Aorta (tissue), 5 donors: ENCODE results near the gene CD58. TPM values are rescaled to one million over a fixed set of nuclear protein-coding genes. Genes with fewer than 3 reads are reported as not detected.

Source experiments
- ATAC-seq: fragments of 200-7000 bp; cut with Tn5 transposase; one replicate; pipeline ENCODE4 v1.9.1; 2022; ENCODE audit warnings: moderate library complexity; ENCODE audit not compliant: low FRiP score
- DNase-seq, 2 donors: peaks; one replicate each; pipeline ENCODE4 v3.0.0-alpha.2; 2020
- H3K27ac ChIP-seq, 2 donors: one replicate each; pipeline ENCODE4 v1.5.1; 2013; ENCODE audit warnings: low read length in 2 of 2, mild to moderate bottlenecking in 2 of 2, moderate library complexity in 2 of 2, control low read depth in 1 of 2, inconsistent platforms in 1 of 2, low read depth in 1 of 2
- H3K27me3 ChIP-seq, 2 donors: one replicate each; pipeline ENCODE4 v1.6.1; 2013; ENCODE audit warnings: control low read depth in 1 of 2, low read length in 1 of 2, mild to moderate bottlenecking in 1 of 2, moderate library complexity in 1 of 2; ENCODE audit not compliant: insufficient read depth in 2 of 2, control insufficient read depth in 1 of 2
- H3K36me3 ChIP-seq, 2 donors: one replicate each; pipeline ENCODE4 v1.6.1; 2013; ENCODE audit warnings: control low read depth in 1 of 2, low read length in 1 of 2, mild to moderate bottlenecking in 1 of 2; ENCODE audit not compliant: insufficient read depth in 2 of 2, control insufficient read depth in 1 of 2
- H3K4me1 ChIP-seq, 2 donors: one replicate each; pipeline ENCODE4 v1.6.1; 2013; ENCODE audit warnings: low read length in 2 of 2, control low read depth in 1 of 2, mild to moderate bottlenecking in 1 of 2, moderate library complexity in 1 of 2; ENCODE audit not compliant: insufficient read depth in 2 of 2, control insufficient read depth in 1 of 2
- H3K4me3 ChIP-seq, 2 donors: one replicate each; pipeline ENCODE4 v1.5.1; 2013; ENCODE audit warnings: low read length in 2 of 2, control low read depth in 1 of 2, mild to moderate bottlenecking in 1 of 2
- H3K9me3 ChIP-seq: one replicate; pipeline ENCODE4 v1.6.1; 2013; ENCODE audit warnings: mild to moderate bottlenecking, low read length; ENCODE audit not compliant: control insufficient read depth
- WGBS, 2 donors: extraction: QIAGEN DNeasy Blood & Tissue Kit; methylation state at CpG; one replicate each; pipeline ENCODE4 v1.1.7; 2013; 5-methylcytosine and 5-hydroxymethylcytosine counted together
- intact Hi-C, 2 donors: fragments of 100-400 bp; cut with DNase I; formaldehyde crosslinking; loops; one replicate each; pipeline versions ENCODE4 v1.14.2 to v1.15.0; 2022
- polyA plus RNA-seq, 2 donors: library from polyadenylated mRNA; stranded (reverse); fragments of 200-250 nt; gene quantifications; one replicate each; pipeline ENCODE4 v1.2.3, GENCODE V29; 2013
- total RNA-seq, 2 donors: library from RNA; stranded (reverse); fragmentation: NEBNext Ultra II Directional; extraction: Animal tissue kit (Norgen Biotek cat#: 25700); gene quantifications; one replicate each; pipeline ENCODE4 v1.2.1, GENCODE V29; 2021
- donor health status: healthy with polysubstance abuse.
- donor health status: Bipolar disorder and iron deficiency.
- donor health status: DM: no; HTN: no; CAD: no.
- donor health status: DM: no; HTN: no; CAD: no.
- donor health status: DM: yes; HTN: yes; CAD: no.

Gene CD58
- total and polyA plus RNA-seq, 4 donors, result 28.6 to 45.4 (median 31.6) TPM

DNA sequence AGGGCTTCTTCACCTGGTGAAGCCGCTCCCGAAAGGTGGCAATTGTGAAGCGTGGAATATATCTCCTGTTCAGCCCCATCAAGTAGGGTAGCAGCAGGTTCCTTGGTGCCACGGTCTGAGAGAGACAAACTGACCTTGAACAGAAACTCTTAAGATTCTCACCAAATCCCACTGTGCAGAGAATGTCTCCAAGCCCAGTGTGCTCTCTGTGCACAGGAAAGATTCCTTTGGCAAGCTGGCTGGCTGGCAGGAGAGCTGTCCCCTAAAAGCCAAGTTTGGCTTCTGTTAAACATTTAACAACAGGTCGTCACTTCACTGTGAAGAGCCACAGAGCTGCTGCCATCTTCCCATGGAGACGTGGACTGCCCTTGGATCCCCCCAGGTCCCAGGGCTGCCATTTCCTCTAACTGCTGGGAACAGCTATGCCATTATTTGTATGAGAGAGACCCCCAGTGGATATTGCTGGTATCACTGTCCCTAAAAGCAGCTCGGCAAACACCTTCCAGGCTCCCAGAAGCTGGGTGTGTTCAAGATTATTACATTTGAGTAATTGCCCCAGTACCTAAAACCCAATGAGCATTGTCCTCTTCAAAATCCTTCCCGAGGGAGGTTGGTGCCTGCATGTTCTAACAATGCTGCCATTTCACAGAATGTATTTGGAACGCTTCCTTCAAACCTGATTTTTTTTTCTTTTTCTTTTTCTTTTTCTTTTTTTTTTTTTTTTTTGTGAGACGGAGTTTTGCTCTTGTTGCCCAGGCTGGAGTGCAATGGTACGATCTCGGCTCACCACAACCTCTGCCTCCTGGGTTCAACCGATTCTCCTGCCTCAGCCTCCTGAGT, 71.8 kb downstream of the CD58 start:
- H3K27ac ChIP-seq, result no peak overlapping the region
- no peaks in the 10 kb centered on the region for H3K4me1 ChIP-seq
- WGBS, 2 donors, result 58 to 60% methylated on average over 13 of the region's 13 CpGs
- intact Hi-C loops, result loop anchor here in 1 of 2 donors (10.0 kb wide), 1 partner anchor 694 kb away; no protein-coding TSS in a partner anchor
- ATAC-seq, result peak; percentile 82
- no peaks in the 10 kb centered on the region for H3K36me3 ChIP-seq
- DNase-seq, result no peak
- H3K27me3 ChIP-seq, result no peaks in the 10 kb centered on the region
- no peaks in the 10 kb centered on the region for H3K9me3 ChIP-seq
- H3K4me3 ChIP-seq, result no peak overlapping the region

GRCh38 chr1:116497656-116498055, 73.2 kb downstream of the CD58 start:
- no peaks in the 10 kb centered on the region for H3K27me3 ChIP-seq
- H3K27ac ChIP-seq, result no peak overlapping the region
- 82 to 87% methylated on average over 4 of the region's 4 CpGs for WGBS, 2 donors
- no peaks in the 10 kb centered on the region for H3K36me3 ChIP-seq
- peak in 1 of 2 donors; percentile 60 for DNase-seq
- ATAC-seq, result no peak
- no peaks in the 10 kb centered on the region for H3K9me3 ChIP-seq
- H3K4me1 ChIP-seq, result no peaks in the 10 kb centered on the region
- intact Hi-C loops, result loop anchor here in 1 of 2 donors (10.0 kb wide), 1 partner anchor 693 kb away; no protein-coding TSS in a partner anchor
- H3K4me3 ChIP-seq, result no peak overlapping the region

GRCh38 chr1:116496898-116497297, 73.9 kb downstream of the CD58 start:
- no peaks in the 10 kb centered on the region for H3K27me3 ChIP-seq
- H3K27ac ChIP-seq, result no peak overlapping the region
- H3K4me3 ChIP-seq, result no peak overlapping the region
- intact Hi-C loops, result loop anchor here in 1 of 2 donors (10.0 kb wide), 1 partner anchor 692 kb away; no protein-coding TSS in a partner anchor
- ATAC-seq (no peak), DNase-seq (no peak)
- 91 to 98% methylated on average over 2 of the region's 2 CpGs for WGBS, 2 donors
- H3K9me3 ChIP-seq, result no peaks in the 10 kb centered on the region
- no peaks in the 10 kb centered on the region for H3K4me1 ChIP-seq
- no peaks in the 10 kb centered on the region for H3K36me3 ChIP-seq

DNA sequence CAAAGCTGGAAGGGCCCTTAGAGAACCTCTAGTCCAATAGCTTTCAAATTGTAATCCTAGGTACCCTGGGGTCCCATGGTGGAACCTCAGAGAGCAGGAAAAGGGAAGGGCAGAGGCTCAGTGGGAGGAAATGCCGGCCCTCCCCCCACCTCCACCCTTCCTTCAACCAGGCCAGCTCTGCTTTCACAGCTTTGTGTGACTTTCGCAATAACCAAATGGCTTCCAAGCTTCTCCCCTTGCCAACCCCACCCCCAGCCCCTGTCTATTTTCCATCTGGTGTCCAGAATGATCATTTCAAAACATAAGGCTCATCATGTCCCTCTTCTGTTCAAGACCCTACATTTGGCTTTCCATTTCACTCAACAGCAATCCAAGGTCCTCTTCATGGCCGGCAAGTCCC, 74.4 kb downstream of the CD58 start:
- Histone ChIP-seq H3K9me3 (no peaks in the 10 kb centered on the region), H3K4me1 (no peaks in the 10 kb centered on the region), H3K4me3 (no peak overlapping the region), H3K27me3 (no peaks in the 10 kb centered on the region), H3K27ac (no peak overlapping the region), H3K36me3 (no peaks in the 10 kb centered on the region)
- intact Hi-C loops, result loop anchor here in 1 of 2 donors (10.0 kb wide), 1 partner anchor 692 kb away; no protein-coding TSS in a partner anchor
- 92 to 94% methylated on average over 3 of the region's 3 CpGs for WGBS, 2 donors
- peak in 1 of 2 donors; percentile 62 for DNase-seq
- ATAC-seq, result peak; percentile 69

GRCh38 chr1:116495535-116495934, 75.3 kb downstream of the CD58 start:
- Histone ChIP-seq H3K4me1 (no peaks in the 10 kb centered on the region), H3K4me3 (no peak overlapping the region), H3K27me3 (no peaks in the 10 kb centered on the region), H3K9me3 (no peaks in the 10 kb centered on the region), H3K27ac (no peak overlapping the region), H3K36me3 (no peaks in the 10 kb centered on the region)
- intact Hi-C loops, result loop anchor here in 1 of 2 donors (10.0 kb wide), 1 partner anchor 691 kb away; no protein-coding TSS in a partner anchor
- WGBS, 2 donors, result 19 to 33% methylated on average over 4 of the region's 4 CpGs
- ATAC-seq (peak; percentile 2), DNase-seq (peak in 1 of 2 donors; percentile 57)

- intact Hi-C loops, result loop anchor here in 1 of 2 donors (10.0 kb wide), 1 partner anchor 690 kb away; no protein-coding TSS in a partner anchor
- 77 to 78% methylated on average over 2 of the region's 2 CpGs for WGBS, 2 donors
- no peaks in the 10 kb centered on the region for H3K9me3 ChIP-seq
Observed at GRCh38 chr1:116494745-116495144, 76.1 kb downstream of the CD58 start.

DNA sequence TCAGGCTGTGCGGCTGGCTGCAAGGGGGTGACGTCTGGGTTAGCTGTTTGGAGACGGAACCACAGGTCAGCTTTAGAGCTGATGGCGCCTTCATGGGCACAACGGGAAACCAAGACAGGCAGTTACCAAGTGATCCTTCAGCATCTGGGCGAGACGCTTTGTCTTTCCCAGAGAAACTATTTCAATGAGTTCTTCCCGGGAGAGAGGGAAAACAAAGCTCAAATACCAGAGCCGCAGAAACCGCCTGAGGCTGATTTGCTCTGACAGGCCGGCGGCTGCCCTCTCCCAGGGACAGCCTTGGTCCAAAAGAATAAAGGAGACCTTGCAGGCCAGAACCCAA, 76.5 kb downstream of the CD58 start:
- intact Hi-C loops, result loop anchor here in 1 of 2 donors (10.0 kb wide), 1 partner anchor 690 kb away; no protein-coding TSS in a partner anchor
- H3K27me3 ChIP-seq, result no peaks in the 10 kb centered on the region
- DNase-seq (no peak), ATAC-seq (no peak)
- H3K4me3 ChIP-seq, result no peak overlapping the region
- H3K4me1 ChIP-seq, result no peaks in the 10 kb centered on the region
- no peaks in the 10 kb centered on the region for H3K36me3 ChIP-seq
- 67 to 68% methylated on average over 12 of the region's 12 CpGs for WGBS, 2 donors
- no peak overlapping the region for H3K27ac ChIP-seq
- no peaks in the 10 kb centered on the region for H3K9me3 ChIP-seq

More at GRCh38 chr1:116494745-116495144, 76.1 kb downstream of the CD58 start:
- no peaks in the 10 kb centered on the region for H3K36me3 ChIP-seq
- H3K27ac ChIP-seq, result no peak overlapping the region
- no peak overlapping the region for H3K4me3 ChIP-seq
- DNase-seq (no peak), ATAC-seq (no peak)
- H3K4me1 ChIP-seq, result no peaks in the 10 kb centered on the region
- no peaks in the 10 kb centered on the region for H3K27me3 ChIP-seq

DNA sequence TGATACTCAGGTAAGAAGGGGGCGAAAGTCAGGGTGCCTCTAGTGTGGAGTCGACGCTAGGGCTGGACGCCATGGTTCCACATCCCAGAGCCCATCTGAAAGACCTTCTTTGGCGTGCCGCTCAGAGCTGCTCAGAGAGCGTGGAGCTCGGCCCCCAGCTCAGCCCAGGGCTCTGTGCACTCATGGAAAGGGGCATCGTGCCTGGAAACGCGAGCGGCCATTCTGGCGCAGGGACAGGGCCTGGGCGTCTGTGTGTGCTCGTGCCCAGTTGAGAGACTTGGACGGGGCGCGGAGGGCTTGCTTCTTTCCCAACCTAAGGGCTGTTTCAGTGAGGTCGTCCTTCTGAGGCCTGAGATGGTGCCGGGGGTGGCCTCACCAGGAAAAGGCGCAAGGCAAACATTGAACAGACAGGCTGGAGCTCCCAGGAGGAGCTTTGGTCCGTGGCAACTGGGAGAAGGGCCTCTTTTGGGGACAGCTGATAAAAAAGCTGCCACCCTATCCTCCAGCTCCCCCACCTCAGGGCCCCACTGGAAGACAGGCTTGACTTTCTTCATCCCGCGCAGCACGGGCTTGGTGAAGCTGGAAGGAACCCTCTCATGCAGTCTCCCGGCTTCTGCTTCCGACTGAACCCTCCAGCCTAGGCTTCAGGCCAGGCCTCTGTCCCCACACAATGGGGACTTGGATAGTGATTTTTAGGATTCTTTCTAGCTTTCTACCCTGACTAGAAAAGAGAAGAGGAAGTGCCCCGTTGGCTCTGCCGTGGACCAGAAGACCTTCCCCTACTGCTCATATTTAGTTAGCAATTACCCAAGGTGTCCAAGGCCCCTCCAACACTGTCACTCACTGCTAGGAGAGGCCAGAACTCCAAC, 77.1 kb downstream of the CD58 start:
- ATAC-seq (no peak), DNase-seq (no peak)
- intact Hi-C loops, result loop anchor here in 1 of 2 donors (10.0 kb wide), 1 partner anchor 689 kb away; no protein-coding TSS in a partner anchor
- no peaks in the 10 kb centered on the region for H3K9me3 ChIP-seq
- 94 to 96% methylated on average over 29 of the region's 29 CpGs for WGBS, 2 donors
- H3K36me3 ChIP-seq, result no peaks in the 10 kb centered on the region
- H3K27ac ChIP-seq, result no peak overlapping the region
- no peaks in the 10 kb centered on the region for H3K27me3 ChIP-seq
- H3K4me3 ChIP-seq, result no peak overlapping the region
- H3K4me1 ChIP-seq, result no peaks in the 10 kb centered on the region
